HG03520 (cell line): ENCODE measurements around the gene GTPBP1.

Experiments
- ATAC-seq: cut with Tn5 transposase; IDR thresholded peaks from one replicate; pipeline ENCODE4 v1.9.1; 2021; ENCODE audit warnings: mild to moderate bottlenecking, moderate library complexity; ENCODE audit not compliant: unreplicated experiment

GTPBP1 gene

DNA sequence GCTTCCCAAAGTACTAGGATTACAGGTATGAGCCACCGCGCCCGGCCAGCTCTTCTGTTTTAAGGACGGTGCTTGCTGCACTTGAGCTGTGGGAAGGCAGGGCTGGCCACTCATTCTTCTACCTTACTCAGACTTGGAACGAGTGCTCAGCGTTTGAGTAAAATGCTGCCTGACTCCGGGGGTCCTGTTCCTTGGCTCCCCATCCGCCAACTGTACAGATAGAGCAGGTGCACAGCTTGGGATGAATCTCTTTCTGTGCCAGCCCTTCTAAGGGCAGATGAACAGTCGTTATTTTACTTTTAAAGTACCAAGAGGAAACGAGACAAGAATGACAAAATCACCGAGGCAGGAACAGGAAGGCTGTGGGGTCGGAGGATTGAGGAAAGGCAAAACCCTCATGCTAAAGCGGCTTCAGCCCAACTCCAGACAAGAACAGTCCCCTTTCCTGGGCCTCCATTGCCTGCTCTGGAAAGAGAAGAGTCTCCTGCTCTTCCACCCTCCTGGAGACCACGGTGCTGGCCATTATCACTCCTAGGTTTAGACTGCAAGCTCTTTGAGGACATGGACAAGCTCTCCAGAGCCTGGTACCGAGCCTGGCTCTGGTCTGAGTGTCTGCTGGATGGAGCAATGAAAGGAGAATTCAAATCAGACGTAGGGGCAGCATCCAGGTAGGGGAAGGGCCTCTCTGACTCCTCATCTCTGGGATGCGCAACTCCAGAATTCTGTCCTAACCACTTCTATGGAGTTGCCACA lies 51.1 kb downstream of the GTPBP1 start:
- no peak for ATAC-seq

DNA sequence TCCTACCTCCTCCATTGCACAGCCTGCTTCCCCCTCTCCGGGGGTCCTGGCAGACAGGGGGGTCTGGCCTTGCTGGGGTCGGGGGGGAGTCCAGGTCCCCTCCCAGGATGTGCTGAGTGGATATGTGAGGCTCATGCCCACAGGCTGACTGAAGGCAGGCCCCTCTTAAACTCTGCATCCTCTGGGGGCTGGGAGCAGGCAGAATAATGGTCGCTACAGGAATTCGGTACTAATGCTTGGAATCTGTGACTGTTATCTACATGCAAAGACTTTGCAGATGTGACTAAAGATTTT lies 51.7 kb downstream of the GTPBP1 start:
- no peak for ATAC-seq

DNA sequence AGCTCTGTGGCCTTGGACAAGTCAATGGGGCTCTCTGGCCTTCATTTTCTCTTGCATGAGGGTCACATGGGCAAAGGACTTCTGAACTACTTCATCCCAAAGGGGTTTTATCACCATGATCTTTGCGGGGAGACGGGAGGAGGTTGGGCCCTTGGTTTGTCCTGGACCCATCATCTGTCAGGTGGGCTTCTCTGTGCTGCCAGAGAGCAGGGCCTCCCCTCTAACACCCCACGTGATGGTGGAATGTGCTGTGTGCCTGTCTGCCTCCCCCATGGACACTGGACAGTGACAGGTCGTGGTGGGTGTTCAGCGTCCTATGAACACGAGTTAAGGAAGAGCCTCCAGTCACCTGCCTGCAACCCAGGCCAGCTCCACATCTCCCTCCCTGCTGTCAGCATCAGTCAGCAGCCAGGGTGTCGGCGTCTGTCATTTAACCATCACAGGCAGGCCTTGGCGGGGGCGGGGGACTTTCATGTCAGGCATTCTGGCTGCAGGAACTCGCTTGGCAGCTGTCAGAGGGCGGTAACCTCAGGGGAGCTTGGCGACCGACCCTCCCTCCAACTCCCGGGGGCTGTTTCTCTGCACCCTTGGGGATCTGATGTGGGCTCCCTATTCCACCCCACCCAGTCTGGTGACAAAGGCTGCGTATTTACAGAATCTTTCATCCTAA lies 52.7 kb downstream of the GTPBP1 start:
- ATAC-seq = no peak

DNA sequence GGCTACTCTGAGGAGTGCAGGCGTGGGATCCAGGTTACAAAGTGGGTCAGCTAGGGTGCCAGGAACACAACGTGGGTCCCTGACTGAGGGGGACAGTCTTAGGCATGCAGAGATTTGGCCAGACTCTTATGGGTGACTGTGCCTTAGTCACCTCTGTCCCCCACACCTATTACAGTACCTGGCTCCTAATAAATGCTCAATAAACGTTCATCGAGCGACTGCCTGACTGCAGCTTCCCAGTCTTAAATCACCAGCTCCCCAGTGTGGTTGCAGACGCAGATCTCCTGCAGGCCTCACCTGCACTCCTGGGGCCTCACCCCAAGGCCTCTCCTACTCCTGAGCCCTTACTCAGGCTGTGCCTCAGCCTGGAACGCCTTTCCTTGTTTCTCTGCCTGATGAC lies 53.3 kb downstream of the GTPBP1 start:
- ATAC-seq = no peak

DNA sequence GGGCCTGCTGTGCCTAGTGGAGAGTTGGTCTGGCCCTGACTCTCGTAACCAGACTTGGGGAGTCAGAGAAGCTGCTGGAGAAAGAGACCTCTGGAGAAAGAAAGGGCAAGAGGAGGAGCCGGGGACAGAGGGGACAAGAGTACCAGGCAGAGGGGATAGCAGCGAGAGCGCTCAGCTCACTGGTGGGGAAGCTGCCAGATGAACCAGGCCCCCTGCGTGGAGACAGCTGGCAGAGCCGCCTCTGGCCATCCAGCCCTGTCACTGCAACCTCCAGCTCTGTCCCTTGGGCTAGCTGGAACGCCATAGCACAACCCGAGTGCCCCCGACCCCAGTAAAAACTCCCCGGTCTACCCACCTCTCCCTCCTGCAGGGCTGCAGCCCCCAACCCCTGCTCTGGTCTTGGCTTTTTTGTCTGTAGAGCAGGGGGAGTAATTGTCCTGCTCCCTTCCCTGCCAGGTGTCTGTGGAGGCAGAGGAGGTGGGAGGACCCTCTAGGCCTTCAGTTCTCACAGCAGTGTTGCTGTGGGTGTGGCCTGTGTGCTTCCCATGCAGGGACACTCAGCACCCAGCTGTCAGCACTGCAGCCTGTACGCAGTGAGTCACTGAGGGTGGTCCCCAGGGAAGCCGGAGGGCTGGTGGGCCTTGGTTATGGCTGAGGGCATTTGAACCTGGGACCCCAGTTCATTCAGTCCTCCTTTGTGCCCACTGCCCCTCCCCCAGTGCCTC lies 54.9 kb downstream of the GTPBP1 start:
- ATAC-seq = no peak

DNA sequence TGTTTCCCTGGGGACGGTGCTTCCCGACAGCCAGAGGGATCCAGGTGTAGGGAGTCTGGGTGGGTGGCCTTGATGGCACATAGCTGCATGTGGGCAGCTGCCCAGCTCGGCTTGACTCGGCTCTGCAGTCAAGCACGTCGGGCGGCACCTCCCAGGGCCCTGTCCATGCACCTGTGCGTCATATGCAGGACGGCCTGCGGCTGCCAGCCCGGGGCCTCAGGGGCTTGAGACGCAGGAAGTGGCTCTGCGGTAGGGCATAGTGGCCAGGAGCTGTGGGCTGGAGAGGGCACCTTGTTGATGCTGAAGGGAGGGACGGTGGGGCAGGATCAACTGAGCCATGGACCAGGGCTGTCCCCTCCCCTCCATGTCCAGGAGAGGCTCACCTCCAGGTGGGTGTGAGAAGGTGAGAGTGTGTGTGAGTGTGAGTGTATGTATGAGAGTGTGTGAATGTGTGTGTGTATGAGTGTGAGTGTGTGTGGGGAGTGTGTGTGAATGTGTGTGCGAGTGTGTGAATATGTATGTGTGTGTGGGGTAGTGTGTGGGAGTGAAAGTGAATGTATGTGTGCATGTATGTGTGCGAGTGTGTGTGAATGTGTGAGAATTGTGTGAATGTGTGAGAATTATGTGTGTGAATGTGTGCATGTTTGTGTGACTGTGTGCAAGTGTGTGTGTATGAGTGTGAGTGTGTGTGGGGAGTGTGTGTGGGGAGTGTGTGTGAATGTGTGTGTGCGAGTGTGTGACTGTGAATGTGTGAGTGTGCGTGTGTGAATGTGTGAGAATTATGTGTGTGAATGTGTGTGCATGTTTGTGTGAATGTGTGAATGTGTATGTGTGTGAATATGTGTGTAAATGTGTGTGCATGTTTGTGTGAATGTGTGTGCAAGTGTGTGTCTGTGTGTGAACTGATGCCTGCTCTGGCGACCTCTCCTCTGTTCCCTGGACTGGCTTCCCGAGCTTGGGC lies 55.7 kb downstream of the GTPBP1 start:
- ATAC-seq = no peak

DNA sequence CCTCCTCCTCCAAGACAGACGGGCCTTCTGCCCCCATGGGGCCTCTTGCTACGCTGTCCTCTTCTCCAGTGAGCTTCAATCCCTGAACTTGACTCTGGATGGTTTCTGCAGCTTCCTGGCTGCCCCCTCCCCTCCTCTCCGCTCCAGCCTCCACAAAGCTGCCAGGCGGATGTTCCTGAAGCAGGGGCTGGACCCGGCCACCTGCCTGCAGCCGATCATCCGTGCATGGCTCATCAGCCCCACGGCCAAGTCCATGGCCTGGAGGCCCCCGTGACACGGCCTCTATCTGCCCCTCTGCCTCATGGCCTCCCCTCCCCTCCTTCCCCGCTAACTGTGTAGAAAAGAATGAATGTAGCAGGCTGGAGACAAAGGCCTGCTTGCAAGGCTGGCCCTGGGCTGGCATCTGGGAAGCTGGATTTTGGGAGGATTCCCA lies 56.8 kb downstream of the GTPBP1 start:
- no peak for ATAC-seq

DNA sequence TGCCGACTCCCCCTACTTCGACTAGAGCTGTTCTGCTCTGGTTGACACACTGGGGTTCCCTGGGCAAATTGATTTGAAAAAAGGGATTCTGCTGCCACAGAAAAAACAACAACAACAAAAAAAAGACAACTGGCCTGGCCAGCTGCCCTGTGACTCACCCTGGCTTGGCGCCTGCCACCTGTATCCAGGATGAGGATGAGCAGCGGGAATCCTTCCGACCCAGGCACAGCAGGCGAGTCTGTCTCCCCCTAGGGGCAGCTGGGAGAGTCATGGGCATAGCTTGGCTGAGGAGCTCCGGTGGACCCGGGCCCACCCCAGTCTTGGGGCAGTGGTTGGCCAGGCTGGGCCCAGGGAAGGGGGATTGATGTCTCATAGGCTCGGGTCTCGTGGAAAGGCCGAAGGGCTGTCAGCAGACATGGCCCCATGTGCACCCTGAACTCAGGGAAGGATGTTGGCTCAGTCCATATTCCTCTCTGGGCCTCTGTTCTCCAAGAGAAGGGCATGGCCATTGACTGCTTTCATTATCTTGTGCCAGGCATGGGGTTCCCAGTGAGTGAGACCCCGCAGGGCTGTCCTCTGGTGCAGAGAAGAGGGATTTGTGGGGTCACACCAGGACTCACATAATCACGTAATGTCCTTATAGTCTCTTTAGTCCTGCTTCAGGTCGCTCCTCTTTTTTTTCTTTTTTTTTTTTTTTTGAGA lies 60.5 kb downstream of the GTPBP1 start:
- no peak for ATAC-seq

DNA sequence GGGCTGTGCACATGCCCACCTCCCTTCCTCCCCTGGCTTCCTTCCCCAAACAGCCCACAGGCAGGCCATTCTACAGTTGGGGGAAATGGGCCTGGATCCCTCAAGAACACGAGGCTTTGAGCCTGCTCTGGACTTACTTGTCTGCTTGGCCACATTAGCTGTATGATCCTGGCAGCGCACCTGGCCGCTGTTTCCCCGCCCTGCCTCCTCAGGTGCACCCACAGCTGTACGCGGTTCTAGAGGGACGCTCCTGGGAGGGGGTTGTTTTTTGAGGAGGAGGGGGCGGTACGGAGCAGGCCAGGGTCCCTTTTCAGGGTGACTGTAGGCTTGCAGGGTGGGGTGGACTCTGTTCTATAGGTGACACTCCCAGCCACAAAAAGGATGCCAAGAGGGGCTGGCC lies 61.6 kb downstream of the GTPBP1 start:
- no peak for ATAC-seq

DNA sequence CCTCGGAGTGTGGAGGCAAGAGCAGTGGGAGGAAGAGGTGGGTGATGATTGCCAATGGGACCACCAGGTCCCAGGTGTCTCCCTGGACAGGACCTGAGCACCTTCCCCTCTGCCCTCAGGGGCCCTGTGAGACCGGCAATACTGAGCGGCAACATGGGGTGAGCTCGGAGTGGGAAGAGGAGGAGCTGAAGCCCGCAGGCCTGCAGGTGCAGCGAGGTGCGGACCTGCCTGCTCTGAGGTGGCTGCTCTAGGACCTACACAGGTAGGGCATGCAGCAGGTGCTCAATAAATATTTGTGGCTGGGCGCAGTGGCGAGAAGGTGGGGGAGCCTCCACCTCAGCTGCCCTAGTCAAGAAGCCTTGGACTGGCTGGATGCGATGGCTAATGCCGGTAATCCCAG lies 62.3 kb downstream of the GTPBP1 start:
- no peak for ATAC-seq

DNA sequence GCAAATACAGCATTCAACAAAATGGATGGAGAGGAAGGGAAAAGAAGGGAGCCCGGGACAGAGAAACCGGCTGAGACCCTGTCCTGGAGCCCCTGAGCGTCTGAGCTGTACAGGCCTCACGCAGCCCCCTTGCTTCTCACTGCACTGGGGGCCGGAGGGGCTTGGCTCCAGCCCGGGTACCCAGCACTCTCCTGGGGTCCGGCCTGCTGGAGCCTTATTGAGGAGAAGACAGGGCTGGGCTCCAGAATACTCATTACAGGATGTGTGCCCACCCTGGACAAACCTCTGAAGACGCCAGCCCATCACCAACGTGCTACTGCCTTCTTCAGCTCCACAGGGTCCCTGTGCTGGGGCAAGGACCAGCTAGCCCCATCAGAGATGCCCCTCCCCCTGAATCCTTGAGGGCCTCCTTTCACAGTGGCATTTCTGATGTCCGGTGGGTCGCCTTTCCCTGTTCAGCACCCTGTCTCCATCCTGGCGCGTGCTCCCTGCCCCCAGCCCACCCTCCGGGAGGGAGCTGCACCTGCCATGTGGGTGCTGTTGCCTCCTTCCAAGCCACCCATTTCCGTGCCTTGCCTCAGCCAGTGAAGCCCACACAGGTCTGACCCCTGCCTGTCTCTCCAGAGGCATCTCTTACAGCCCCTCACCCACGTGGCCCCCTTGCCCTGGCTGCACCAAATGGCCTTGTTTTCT lies 64.7 kb downstream of the GTPBP1 start:
- no peak for ATAC-seq

DNA sequence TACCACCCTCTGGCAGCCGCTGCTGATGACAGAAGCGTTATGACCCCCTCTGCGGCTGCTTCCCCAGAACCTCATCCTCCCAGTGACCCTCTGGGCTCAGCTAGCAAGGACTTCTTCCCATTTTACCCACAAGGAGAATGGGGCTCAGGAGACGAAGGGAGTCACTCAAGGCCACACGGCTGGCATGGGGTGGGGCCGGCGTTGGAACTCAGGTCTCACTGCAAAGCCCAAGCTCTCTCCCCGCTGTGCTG lies 66.8 kb downstream of the GTPBP1 start:
- ATAC-seq = no peak

DNA sequence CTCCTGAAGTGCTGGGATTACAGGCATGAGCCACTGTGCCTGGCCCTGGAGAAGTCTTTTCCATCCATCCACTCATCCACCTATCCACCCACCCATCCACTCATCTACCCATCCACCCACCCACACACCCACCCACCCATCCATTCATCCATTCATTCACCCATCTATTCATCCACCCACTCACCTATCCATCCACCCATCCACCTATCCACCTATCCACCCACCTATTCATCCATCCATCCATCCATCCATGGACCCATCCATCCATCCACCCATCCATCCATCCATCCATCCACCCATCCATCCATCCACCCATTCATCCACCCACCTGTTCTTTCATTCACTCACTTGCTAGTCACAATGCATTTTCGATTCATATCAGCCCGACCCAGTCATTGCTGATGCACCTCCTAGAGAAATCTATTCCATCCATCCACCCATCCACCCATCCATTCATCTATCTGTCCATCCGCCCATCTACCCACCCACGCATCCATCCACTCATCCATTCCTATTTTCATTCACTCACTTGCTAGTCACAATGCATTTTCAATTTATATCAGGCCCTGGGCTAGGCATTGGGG lies 67.7 kb downstream of the GTPBP1 start:
- ATAC-seq = no peak

DNA sequence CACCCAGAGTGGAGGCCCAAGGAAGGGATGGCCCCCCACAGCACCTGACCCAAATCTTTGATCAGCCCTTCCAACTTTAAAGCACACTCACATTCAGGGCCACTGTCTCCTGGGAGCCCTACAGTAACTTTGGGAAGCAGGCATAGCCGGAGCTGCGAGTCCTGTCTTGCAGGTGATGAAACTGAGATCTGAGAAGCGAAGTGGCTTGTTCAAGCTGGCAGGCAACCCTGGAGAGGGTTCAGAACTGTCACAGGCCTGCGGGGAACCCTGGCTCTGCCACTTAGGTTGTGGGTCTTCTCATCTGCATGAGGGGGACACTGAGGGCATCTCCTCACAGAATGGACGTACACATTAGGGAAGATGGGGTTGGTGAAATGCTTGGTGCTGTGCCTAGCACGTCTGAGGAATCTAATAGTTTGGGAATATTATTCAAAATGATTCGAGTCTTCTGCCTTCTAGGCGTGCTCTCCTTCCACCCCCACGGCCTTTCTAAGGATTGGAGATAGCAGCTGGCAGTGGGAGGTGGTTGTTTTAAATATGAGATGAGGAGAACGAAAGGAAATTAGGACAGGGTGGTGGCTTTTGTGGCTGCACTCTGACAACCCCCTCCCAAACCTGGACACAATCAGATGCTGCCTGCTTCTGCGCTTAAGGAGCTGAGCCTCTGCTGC lies 68.9 kb downstream of the GTPBP1 start:
- ATAC-seq = no peak

DNA sequence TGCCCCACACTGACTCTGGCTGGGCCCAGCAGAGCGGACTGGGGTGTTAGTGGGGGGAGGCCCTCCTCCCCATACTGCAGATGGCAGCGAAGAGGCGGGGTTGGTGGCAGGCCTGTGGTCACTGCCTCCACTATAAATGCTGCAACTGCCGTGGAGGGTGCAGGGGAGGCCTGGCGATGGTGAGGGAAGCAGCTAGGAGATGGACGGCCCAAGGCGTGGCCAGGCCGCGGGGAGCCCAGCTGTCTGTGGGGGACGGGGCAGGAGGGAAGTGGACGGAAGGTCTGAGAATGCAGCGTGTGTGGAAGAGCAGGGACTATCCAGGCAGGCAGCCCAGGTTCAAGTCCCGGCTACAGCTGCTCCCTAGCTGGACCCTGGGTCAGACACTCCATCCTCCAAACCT lies 69.9 kb downstream of the GTPBP1 start:
- ATAC-seq = no peak

DNA sequence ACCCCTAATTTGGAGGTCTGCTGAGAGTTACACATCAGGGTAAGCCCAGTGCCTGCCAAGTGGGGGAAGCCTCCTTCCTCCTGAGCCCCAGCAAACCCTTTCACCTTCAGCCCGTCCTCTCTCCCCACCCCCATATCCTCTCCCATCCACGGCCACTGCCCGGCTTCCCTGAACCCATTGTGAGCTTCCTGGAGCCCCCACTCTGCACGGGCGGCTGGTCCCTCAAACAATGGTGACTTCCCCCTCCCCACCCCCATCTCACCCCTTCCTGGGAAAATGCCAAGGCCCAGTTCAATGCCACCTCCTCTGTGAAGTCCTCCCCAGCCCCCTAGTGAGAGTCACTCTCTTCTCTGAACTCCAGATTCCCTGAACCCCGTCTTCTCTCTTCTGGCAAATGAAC lies 70.3 kb downstream of the GTPBP1 start:
- ATAC-seq = no peak

DNA sequence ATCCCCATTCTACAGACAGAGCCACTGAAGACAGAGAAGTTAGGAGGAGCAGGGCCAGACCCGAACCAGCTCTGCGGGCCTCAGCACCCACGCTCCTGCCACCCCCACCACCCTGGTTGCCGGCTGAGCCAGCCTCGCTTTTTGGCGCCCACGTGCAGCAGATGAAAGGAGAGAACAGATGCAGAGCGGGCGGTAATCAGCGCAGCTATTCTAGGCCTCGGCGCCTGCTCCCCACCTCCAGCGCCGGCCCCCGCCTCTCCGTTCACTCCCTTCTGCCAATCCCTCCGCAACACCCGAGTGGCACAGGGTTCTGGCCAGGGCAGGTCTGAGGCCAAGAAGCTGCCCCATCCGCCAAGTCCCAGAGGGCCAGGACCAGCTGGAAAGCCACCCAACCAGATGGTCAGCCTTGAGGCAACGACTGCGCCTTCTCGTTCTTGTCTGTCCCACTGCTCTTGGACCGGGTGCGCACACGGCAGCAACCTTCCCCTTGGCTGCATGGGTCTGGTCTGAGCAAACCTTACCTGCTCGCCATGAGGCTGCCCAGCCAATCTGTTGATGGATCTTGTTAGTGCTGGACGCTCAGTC lies 71.4 kb downstream of the GTPBP1 start:
- no peak for ATAC-seq

DNA sequence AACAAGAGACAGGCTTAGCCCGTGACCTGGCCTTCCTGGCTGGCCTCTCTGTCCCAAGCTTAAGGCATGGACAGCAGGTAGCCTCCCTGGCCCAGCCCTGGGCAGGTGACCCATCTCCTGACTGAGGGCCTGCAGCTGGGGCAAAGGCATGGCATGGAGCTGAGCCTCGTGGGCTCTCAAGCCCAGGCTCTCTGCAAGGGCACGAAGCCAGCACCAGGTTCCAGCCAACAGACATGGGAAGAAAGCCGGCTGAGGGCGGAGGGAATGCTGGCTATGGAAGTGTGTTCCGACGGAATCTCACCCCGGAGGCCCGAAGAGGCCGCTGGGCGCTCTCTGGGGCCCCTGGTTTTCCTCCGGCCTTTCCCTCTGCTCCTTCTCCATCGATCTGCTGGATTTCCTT lies 75.3 kb downstream of the GTPBP1 start:
- no peak for ATAC-seq
